Measurements from ENCODE around the gene ZNF143. TPM values are rescaled to one million over a fixed set of nuclear protein-coding genes. Genes with fewer than 3 reads are reported as not detected.
"Not testable (repeated sequence)": the region's sequence is repeated elsewhere in the genome, so short reads cannot be mapped to it uniquely, and the experiment has no call there.

Gene ZNF143
- total RNA-seq (45.6 TPM), polyA plus RNA-seq (10 to 100 TPM; 32.4 to 42.3 (median 36.4) TPM)

DNA sequence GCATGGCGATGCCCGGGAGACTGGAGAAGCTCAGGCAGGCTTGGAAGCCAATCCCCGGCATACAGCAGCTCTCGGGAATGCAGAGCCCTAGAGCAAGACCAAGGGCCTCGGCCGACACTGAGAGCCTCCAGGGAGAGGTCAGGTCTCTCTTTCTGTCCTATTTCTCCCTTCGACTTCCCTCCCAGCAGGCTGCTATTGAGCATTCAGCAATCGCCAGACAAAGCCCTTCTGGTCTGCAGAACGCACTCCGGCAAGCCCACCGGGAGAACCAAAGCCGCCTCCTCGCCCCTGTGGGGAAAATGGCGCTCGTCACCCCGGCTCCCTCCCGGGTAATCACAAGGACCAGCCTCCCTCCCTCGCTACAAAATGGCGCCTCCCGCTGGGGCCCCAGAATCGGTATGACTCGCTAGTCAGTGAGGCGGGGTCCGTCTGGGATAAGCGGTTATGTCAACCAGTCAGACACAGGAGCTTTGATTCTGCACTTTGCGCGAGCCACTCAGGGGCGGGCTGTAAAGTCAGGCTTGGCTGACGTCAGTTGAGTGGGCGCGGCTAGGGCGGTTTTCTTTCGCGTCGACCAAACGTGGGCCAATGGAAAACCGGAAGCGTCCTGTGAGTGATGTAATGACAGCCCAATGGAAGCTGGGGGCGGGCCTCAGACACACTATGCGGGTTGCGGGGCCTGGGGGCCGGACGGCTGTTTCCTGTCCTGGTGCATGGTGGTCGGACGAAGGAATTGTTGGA is at the start of gene ZNF143:
TSS of gene ZNF143 (plus strand) at position 691 of the 741 bp plus-strand sequence. CDS start 10,297 bp downstream, outside the sequence.
- Histone ChIP-seq H3K9me3 (ENCODE audit: control insufficient read depth in 2 of 2, low read length in 2 of 2) (no peaks in the 10 kb centered on the region), H3K27me3 (ENCODE audit: control insufficient read depth, insufficient read depth, low read length) (no peaks in the 10 kb centered on the region), H3K36me3 (ENCODE audit: control insufficient read depth, insufficient read depth, low read length) (no peaks in the 10 kb centered on the region), H3K4me3 (ENCODE audit: low read depth, low read length) (peak within 1 kb of the TSS; percentile 98), H3K4me1 (ENCODE audit: control insufficient read depth, insufficient read depth, low read length, poor library complexity, severe bottlenecking) (peaks cover 36% of the 10 kb centered on the region), H3K27ac (ENCODE audit: insufficient read depth, low read length, poor library complexity, severe bottlenecking) (peak within 1 kb of the TSS; percentile 98)
- peaks cover 16 to 41% (median 25%) of the 10 kb centered on the region in 4 donors for H3K4me1 Mint-ChIP-seq
- no peaks in the 10 kb centered on the region for H3K27me3 Mint-ChIP-seq
- peak; percentile 90 to 92 for ATAC-seq (ENCODE audit: low read depth in 2 of 2)
- H3K27ac Mint-ChIP-seq: peak within 1 kb of the TSS; percentile 98 to 100 (median 99)
- H3K4me3 Mint-ChIP-seq: peak within 1 kb of the TSS; percentile 90 to 97 (median 94)
- peaks cover 0 to 4% (median 0%) of the 10 kb centered on the region in 7 donors for H3K9me3 Mint-ChIP-seq
- H3K36me3 Mint-ChIP-seq: peaks cover 3% of the 10 kb centered on the region
- peak; percentile 100 for DNase-seq

DNA sequence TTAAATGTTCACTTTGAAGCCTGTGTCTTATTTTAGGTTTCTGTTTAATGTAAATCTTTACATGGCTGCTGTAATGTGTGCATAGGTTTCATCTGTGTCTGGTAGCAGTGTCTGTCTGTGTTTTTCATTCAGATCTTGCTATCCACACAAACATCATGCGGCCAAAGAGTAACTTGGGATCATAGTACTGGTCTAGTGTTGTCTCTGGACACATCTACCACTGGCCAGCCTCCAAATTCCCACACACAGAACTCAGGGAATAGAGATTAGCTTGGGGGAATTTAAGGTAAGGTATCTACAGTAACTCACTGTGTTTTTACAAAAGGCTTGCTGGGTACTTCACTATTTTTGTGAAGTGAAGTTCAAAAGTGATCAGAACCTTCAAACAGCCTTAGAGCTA is 32.1 kb upstream of the ZNF143 start:
- Mint-ChIP-seq H3K27me3 (no peaks in the 10 kb centered on the region), H3K27ac (no peak overlapping the region), H3K4me1 (no peaks in the 10 kb centered on the region), H3K36me3 (peaks cover 44% of the 10 kb centered on the region), H3K9me3 (no peaks in the 10 kb centered on the region), H3K4me3 (no peak overlapping the region)
- no peak overlapping the region for H3K27ac ChIP-seq (ENCODE audit: insufficient read depth, low read length, poor library complexity, severe bottlenecking)
- no peaks in the 10 kb centered on the region for H3K9me3 ChIP-seq (ENCODE audit: control insufficient read depth in 2 of 2, low read length in 2 of 2)
- peaks cover 90% of the 10 kb centered on the region for H3K36me3 ChIP-seq (ENCODE audit: control insufficient read depth, insufficient read depth, low read length)
- DNase-seq: no peak
- no peaks in the 10 kb centered on the region for H3K27me3 ChIP-seq (ENCODE audit: control insufficient read depth, insufficient read depth, low read length)
- no peak overlapping the region for H3K4me3 ChIP-seq (ENCODE audit: low read depth, low read length)
- ATAC-seq (ENCODE audit: low read depth in 2 of 2): no peak
- H3K4me1 ChIP-seq (ENCODE audit: control insufficient read depth, insufficient read depth, low read length, poor library complexity, severe bottlenecking): no peaks in the 10 kb centered on the region

DNA sequence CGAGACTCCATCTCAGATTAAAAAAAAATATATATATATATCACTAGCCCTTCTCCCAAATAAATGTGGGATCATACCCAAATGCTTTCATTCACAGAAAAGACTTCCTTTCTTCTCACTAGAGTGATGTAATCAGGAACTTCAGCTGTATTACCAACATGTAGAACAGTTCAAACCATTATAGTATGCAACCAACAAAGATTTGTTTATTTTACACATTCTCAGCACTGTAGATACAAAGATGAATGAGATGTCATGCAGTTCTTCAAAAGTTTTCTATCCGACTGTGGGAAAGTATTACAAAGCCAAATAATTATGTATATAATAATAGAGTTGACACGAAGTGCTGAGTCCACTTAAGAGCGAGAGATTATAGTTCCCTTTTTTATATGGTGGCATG is 22.2 kb upstream of the ZNF143 start:
- no peaks in the 10 kb centered on the region for H3K27me3 ChIP-seq (ENCODE audit: control insufficient read depth, insufficient read depth, low read length)
- Mint-ChIP-seq H3K27me3 (no peaks in the 10 kb centered on the region), H3K9me3 (no peaks in the 10 kb centered on the region), H3K36me3 (peaks cover 40% of the 10 kb centered on the region), H3K4me3 (no peak overlapping the region), H3K27ac (no peak overlapping the region), H3K4me1 (peaks cover 0 to 12% (median 4%) of the 10 kb centered on the region in 4 donors)
- peaks cover 82% of the 10 kb centered on the region for H3K36me3 ChIP-seq (ENCODE audit: control insufficient read depth, insufficient read depth, low read length)
- no peak for DNase-seq
- no peak overlapping the region for H3K4me3 ChIP-seq (ENCODE audit: low read depth, low read length)
- H3K4me1 ChIP-seq (ENCODE audit: control insufficient read depth, insufficient read depth, low read length, poor library complexity, severe bottlenecking): no peaks in the 10 kb centered on the region
- H3K27ac ChIP-seq (ENCODE audit: insufficient read depth, low read length, poor library complexity, severe bottlenecking): no peak overlapping the region
- H3K9me3 ChIP-seq (ENCODE audit: control insufficient read depth in 2 of 2, low read length in 2 of 2): no peaks in the 10 kb centered on the region
- ATAC-seq (ENCODE audit: low read depth in 2 of 2): no peak

DNA sequence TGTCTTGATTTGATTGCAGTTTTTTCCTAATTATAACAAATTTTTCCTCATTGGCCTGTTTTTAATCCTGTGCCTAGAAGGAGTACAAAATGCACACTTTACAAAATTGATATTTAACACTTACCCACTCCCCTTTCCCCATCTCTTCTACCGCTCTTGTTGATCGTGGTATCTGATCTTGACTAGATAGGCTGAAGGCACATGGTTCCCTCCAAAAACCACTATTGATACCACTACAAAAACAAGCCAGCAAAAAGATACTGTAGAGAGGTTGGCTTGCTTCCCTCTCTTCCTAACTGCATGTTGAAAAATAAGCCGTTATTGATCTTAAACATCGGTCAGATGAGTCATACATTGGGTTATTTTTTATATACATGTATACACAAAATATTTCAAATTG is 14.6 kb upstream of the ZNF143 start:
- DNase-seq (no peak), ATAC-seq (ENCODE audit: low read depth in 2 of 2) (no peak)
- H3K4me3 Mint-ChIP-seq: no peak overlapping the region
- H3K4me1 Mint-ChIP-seq: peaks cover 0 to 10% (median 4%) of the 10 kb centered on the region in 4 donors
- peak overlapping the region; percentile 4 to 80 (median 8) for H3K27ac Mint-ChIP-seq
- peaks cover 0 to 2% (median 0%) of the 10 kb centered on the region in 7 donors for H3K9me3 Mint-ChIP-seq
- Histone ChIP-seq H3K4me1 (ENCODE audit: control insufficient read depth, insufficient read depth, low read length, poor library complexity, severe bottlenecking) (no peaks in the 10 kb centered on the region), H3K9me3 (ENCODE audit: control insufficient read depth in 2 of 2, low read length in 2 of 2) (peaks cover 0 to 2% of the 10 kb centered on the region in 2 experiments), H3K27ac (ENCODE audit: insufficient read depth, low read length, poor library complexity, severe bottlenecking) (no peak overlapping the region), H3K36me3 (ENCODE audit: control insufficient read depth, insufficient read depth, low read length) (peaks cover 29% of the 10 kb centered on the region), H3K27me3 (ENCODE audit: control insufficient read depth, insufficient read depth, low read length) (no peaks in the 10 kb centered on the region), H3K4me3 (ENCODE audit: low read depth, low read length) (no peak overlapping the region)
- H3K27me3 Mint-ChIP-seq: no peaks in the 10 kb centered on the region
- peaks cover 14% of the 10 kb centered on the region for H3K36me3 Mint-ChIP-seq

DNA sequence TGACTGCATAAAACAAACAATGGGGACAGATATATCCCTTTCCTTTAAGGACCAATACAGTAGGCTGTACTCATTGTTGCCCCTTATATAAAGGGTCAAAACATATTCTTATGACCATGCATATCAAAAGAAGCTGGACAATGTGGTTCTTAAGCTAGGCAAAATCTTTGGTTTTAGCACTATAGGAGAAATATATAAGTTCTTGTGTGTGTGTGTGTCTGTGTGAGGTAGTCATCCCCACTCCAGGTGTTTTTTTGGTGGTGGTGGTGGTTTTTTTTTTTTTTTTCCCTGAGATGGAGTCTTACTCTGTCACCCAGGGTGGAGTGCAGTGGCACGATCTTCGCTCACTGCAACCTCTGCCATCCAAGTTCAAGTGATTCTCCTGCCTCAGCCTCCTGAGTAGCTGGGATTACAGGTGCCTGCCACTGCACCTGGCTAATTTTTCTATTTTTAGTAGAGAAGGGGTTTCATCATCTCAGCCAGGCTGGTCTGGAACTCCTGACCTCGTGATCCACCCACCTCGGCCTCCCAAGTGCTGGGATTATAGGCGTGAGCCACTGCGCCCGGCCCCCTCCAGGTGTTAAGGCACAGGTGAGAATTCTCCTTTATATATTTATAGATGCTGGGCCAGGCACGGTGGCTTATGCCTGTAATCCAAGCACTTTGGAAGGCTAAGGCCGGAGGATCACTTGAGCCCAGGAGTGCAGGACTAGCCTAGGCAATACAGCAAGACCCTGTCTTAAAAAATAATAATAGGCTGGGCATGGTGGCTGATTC is 12.0 kb upstream of the ZNF143 start:
- Histone ChIP-seq H3K9me3 (ENCODE audit: control insufficient read depth in 2 of 2, low read length in 2 of 2) (peaks cover 6 to 11% of the 10 kb centered on the region in 2 experiments), H3K4me3 (ENCODE audit: low read depth, low read length) (no peak overlapping the region), H3K27ac (ENCODE audit: insufficient read depth, low read length, poor library complexity, severe bottlenecking) (no peak overlapping the region), H3K27me3 (ENCODE audit: control insufficient read depth, insufficient read depth, low read length) (no peaks in the 10 kb centered on the region), H3K4me1 (ENCODE audit: control insufficient read depth, insufficient read depth, low read length, poor library complexity, severe bottlenecking) (no peaks in the 10 kb centered on the region), H3K36me3 (ENCODE audit: control insufficient read depth, insufficient read depth, low read length) (peaks cover 6% of the 10 kb centered on the region)
- H3K9me3 Mint-ChIP-seq: peaks cover 0 to 8% (median 0%) of the 10 kb centered on the region in 7 donors
- H3K4me3 Mint-ChIP-seq: no peak overlapping the region
- no peaks in the 10 kb centered on the region for H3K27me3 Mint-ChIP-seq
- no peak overlapping the region for H3K27ac Mint-ChIP-seq
- peaks cover 7% of the 10 kb centered on the region for H3K36me3 Mint-ChIP-seq
- no peak for DNase-seq
- peaks cover 0 to 10% (median 4%) of the 10 kb centered on the region in 4 donors for H3K4me1 Mint-ChIP-seq
- no peak for ATAC-seq (ENCODE audit: low read depth in 2 of 2)

DNA sequence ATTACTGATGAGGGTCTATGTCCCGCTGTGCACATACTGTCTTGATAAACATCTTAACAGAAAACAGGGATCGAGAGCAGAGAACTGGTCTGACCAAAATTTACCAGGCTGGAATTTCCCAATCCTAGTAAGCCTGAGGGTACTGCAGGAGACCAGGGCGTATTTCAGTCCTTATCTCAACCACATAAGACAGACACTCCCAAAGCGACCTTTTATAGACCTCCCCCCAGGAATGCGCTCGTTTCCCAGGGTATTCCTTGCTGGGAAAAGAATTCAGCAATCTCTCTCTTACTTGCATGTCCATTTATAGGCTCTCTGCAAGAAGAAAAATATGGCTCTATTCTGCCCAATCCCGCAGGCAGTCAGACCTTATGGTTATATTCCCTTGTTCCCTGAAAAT is 8.8 kb upstream of the ZNF143 start:
- H3K4me3 Mint-ChIP-seq; H3K36me3 ChIP-seq (ENCODE audit: control insufficient read depth, insufficient read depth, low read length); H3K36me3 Mint-ChIP-seq; DNase-seq; H3K27me3 ChIP-seq (ENCODE audit: control insufficient read depth, insufficient read depth, low read length); H3K4me1 Mint-ChIP-seq; H3K4me1 ChIP-seq (ENCODE audit: control insufficient read depth, insufficient read depth, low read length, poor library complexity, severe bottlenecking); H3K4me3 ChIP-seq (ENCODE audit: low read depth, low read length); ATAC-seq (ENCODE audit: low read depth in 2 of 2); H3K27ac Mint-ChIP-seq; H3K9me3 Mint-ChIP-seq; H3K27ac ChIP-seq (ENCODE audit: insufficient read depth, low read length, poor library complexity, severe bottlenecking); H3K27me3 Mint-ChIP-seq: not testable (repeated sequence)
- H3K9me3 ChIP-seq (ENCODE audit: control insufficient read depth in 2 of 2, low read length in 2 of 2): peaks cover 6 to 11% of the 10 kb centered on the region in 2 experiments

DNA sequence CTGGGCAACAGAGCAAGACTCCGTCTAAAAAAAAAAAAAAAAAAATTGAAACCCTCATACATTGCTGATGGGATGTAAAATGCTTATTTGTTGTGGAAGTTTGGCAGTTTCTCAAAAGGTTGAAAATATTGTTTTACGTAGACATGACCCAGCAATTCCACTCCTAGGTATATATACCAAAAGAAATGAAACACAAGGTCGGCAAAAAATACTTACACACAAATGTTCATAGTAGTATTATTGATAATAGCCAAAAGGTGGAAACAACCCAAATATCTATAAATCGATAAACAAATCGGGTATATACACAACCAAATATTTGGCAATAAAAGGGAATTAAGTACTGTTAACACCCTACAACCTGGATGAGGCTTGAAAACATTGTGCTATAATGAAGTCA is 5.1 kb upstream of the ZNF143 start:
- Histone ChIP-seq H3K27me3 (ENCODE audit: control insufficient read depth, insufficient read depth, low read length) (no peaks in the 10 kb centered on the region), H3K4me3 (ENCODE audit: low read depth, low read length) (no peak overlapping the region), H3K4me1 (ENCODE audit: control insufficient read depth, insufficient read depth, low read length, poor library complexity, severe bottlenecking) (peaks cover 10% of the 10 kb centered on the region), H3K36me3 (ENCODE audit: control insufficient read depth, insufficient read depth, low read length) (no peaks in the 10 kb centered on the region), H3K27ac (ENCODE audit: insufficient read depth, low read length, poor library complexity, severe bottlenecking) (no peak overlapping the region), H3K9me3 (ENCODE audit: control insufficient read depth in 2 of 2, low read length in 2 of 2) (peaks cover 6 to 11% of the 10 kb centered on the region in 2 experiments)
- ATAC-seq (ENCODE audit: low read depth in 2 of 2) (no peak), DNase-seq (no peak)
- Mint-ChIP-seq H3K4me3 (peak overlapping the region in 1 of 4 donors; percentile 34), H3K4me1 (peaks cover 3 to 14% (median 5%) of the 10 kb centered on the region in 4 donors), H3K27me3 (no peaks in the 10 kb centered on the region), H3K27ac (no peak overlapping the region), H3K36me3 (no peaks in the 10 kb centered on the region), H3K9me3 (peaks cover 0 to 11% (median 3%) of the 10 kb centered on the region in 7 donors)

All from CD4-positive, CD25-positive, alpha-beta regulatory T cell (primary cell).